Osteocyte (in vitro differentiated cells): ENCODE results near the gene CDH7. TPM values are rescaled to one million over a fixed set of nuclear protein-coding genes. Genes with fewer than 3 reads are reported as not detected.

Source experiments
- DNase-seq: peaks from one replicate; pipeline ENCODE4 v3.0.0; 2021; ENCODE audit warnings: mixed read lengths; ENCODE audit not compliant: unreplicated experiment; ENCODE audit errors: extremely low spot score
- H3K27ac Mint-ChIP-seq: one replicate; pipeline ENCODE4 v1.8.0; 2021; ENCODE audit warnings: mild to moderate bottlenecking, mixed read lengths; ENCODE audit not compliant: unreplicated experiment
- H3K27me3 Mint-ChIP-seq: one replicate; pipeline ENCODE4 v1.8.0; 2021; ENCODE audit warnings: mixed read lengths; ENCODE audit not compliant: unreplicated experiment
- H3K36me3 Mint-ChIP-seq: one replicate; pipeline ENCODE4 v1.8.0; 2021; ENCODE audit warnings: mixed read lengths; ENCODE audit not compliant: unreplicated experiment
- H3K4me1 Mint-ChIP-seq: one replicate; pipeline ENCODE4 v1.8.0; 2021; ENCODE audit warnings: mixed read lengths; ENCODE audit not compliant: unreplicated experiment
- H3K4me3 Mint-ChIP-seq: one replicate; pipeline ENCODE4 v1.8.0; 2021; ENCODE audit warnings: mild to moderate bottlenecking, moderate library complexity, mixed read lengths; ENCODE audit not compliant: unreplicated experiment
- H3K9me3 Mint-ChIP-seq: one replicate; pipeline ENCODE4 v1.8.0; 2021; ENCODE audit warnings: mixed read lengths; ENCODE audit not compliant: unreplicated experiment
- total RNA-seq: library from RNA; stranded (reverse); gene quantifications from 2 replicates; pipeline ENCODE4 v1.2.1, GENCODE V29; 2021
- TF ChIP-seq, protein P1 (sequence below): fragments of 200-600 bp; sonication (generic); IDR thresholded peaks from 2 replicates; pipeline ENCODE4 v1.5.0; 2021; ENCODE audit warnings: antibody characterized with exemption, mild to moderate bottlenecking, moderate library complexity

The CDH7 gene
- total RNA-seq, 1 donor from 2014 or later: not detected

DNA sequence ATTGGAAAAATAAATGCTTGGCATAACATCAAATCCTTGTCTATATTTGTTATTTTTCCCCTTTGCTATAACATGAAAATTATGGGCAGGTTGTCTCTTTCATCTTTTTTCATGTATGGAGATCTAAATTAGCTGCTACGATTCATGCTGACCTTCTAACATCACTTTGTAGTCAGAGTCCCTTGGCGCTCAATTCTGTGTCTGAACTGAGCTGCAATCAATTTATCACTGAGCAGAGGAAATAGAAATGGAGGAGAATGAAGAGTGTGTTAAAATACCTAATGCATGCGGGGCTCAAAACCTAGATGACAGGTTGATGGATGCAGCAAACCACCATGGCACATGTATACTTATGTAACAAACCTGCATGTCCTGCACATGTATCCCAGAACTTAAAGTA is 168.9 kb downstream of the CDH7 start:
- Mint-ChIP-seq H3K27me3 (no peaks in the 10 kb centered on the region), H3K4me3 (no peak overlapping the region), H3K27ac (no peak overlapping the region), H3K4me1 (no peaks in the 10 kb centered on the region), H3K9me3 (no peaks in the 10 kb centered on the region), H3K36me3 (no peaks in the 10 kb centered on the region)
- TF ChIP-seq, protein P1, sequence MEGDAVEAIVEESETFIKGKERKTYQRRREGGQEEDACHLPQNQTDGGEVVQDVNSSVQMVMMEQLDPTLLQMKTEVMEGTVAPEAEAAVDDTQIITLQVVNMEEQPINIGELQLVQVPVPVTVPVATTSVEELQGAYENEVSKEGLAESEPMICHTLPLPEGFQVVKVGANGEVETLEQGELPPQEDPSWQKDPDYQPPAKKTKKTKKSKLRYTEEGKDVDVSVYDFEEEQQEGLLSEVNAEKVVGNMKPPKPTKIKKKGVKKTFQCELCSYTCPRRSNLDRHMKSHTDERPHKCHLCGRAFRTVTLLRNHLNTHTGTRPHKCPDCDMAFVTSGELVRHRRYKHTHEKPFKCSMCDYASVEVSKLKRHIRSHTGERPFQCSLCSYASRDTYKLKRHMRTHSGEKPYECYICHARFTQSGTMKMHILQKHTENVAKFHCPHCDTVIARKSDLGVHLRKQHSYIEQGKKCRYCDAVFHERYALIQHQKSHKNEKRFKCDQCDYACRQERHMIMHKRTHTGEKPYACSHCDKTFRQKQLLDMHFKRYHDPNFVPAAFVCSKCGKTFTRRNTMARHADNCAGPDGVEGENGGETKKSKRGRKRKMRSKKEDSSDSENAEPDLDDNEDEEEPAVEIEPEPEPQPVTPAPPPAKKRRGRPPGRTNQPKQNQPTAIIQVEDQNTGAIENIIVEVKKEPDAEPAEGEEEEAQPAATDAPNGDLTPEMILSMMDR: no peak
- no peak for DNase-seq

DNA sequence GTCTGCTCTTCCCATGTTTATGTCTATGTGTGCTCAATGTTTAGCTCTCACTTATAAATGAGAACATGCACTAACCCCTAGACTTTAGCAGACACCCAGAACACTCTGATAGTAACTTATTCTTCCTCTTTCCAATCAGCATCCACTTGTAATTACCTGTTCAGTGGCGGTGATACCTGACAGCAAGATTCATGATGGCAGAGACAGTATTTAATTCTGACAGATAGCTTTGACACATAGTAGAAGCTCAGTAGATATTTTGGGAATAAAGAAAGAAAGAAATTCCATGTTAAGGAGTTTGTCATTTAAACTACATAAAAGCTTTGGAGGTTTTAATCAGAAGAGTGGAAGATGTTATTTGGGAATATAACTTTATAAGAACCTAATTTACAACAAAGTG is 171.3 kb downstream of the CDH7 start:
- H3K4me1 Mint-ChIP-seq: no peaks in the 10 kb centered on the region
- no peaks in the 10 kb centered on the region for H3K27me3 Mint-ChIP-seq
- DNase-seq: no peak
- TF ChIP-seq, protein P1: no peak
- no peaks in the 10 kb centered on the region for H3K36me3 Mint-ChIP-seq
- H3K9me3 Mint-ChIP-seq: no peaks in the 10 kb centered on the region
- no peak overlapping the region for H3K27ac Mint-ChIP-seq
- no peak overlapping the region for H3K4me3 Mint-ChIP-seq

DNA sequence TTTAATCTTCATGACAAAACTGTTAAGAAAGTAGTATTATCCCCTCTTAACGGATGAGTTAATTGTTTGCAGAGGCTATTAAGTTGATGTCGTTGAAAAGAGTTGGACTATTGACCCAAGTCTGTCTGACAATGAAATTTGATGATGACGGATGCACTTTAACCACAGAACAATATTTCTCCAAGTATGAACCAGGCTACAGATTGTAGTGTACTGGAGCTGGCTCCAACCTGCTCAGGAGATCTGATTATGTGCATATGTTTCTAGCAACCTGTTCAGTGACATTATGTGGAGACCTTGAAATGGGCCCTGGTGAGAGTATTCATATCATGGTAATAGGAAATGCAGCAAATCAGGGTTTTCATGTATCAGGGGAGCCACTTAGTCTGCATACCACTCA is 174.1 kb downstream of the CDH7 start:
- Mint-ChIP-seq H3K4me1 (no peaks in the 10 kb centered on the region), H3K27me3 (no peaks in the 10 kb centered on the region), H3K27ac (no peak overlapping the region), H3K9me3 (no peaks in the 10 kb centered on the region), H3K4me3 (no peak overlapping the region), H3K36me3 (no peaks in the 10 kb centered on the region)
- TF ChIP-seq, protein P1: no peak
- no peak for DNase-seq

DNA sequence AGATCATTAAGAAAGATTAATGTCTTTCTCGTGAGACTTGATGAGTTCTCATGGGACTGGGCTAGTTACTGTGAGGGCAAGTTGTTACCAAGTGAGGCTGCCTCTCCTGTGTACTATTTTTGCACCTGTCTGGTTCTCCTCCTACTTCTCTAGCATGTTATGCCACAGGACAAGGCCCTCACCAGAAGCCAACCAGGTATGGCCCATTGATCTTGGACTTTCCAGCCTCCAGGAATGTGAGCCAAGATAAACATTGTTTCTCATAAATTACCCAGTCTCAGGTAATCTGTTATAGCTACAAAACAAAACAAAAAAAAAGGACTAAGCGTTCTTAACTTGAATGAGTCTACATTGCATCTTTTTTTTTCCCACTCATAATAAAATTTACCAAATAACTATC is 184.1 kb downstream of the CDH7 start:
- H3K4me3 Mint-ChIP-seq: no peak overlapping the region
- no peaks in the 10 kb centered on the region for H3K36me3 Mint-ChIP-seq
- peaks cover 11% of the 10 kb centered on the region for H3K9me3 Mint-ChIP-seq
- no peak overlapping the region for H3K27ac Mint-ChIP-seq
- no peaks in the 10 kb centered on the region for H3K4me1 Mint-ChIP-seq
- DNase-seq: no peak
- TF ChIP-seq, protein P1: no peak
- H3K27me3 Mint-ChIP-seq: peaks cover 2% of the 10 kb centered on the region

DNA sequence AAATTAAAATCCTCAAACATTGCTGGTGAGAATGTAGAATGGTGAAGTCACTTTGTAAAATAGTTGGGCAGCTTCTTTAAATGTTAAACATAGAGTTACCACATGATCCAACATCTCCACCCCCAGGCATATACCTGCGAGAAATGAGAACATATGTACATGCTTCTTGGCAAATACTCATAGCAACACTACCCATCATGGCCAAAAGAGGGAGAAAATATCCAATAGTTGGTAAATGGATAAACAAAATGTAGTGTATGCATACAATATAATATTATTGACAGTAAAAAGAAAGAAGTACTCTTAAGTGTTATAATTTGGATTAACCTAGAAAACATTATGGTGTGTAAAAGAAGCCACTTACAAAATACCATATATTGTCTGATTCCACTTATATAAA is 185.9 kb downstream of the CDH7 start:
- DNase-seq: no peak
- TF ChIP-seq, protein P1: no peak
- Mint-ChIP-seq H3K27ac (no peak overlapping the region), H3K36me3 (no peaks in the 10 kb centered on the region), H3K4me3 (no peak overlapping the region), H3K4me1 (no peaks in the 10 kb centered on the region), H3K9me3 (peaks cover 8% of the 10 kb centered on the region), H3K27me3 (peaks cover 2% of the 10 kb centered on the region)
